GM19023 (cell line): ENCODE measurements around the gene NCOA3.
"Not testable (repeated sequence)": the region's sequence is repeated elsewhere in the genome, so short reads cannot be mapped to it uniquely, and the experiment has no call there.

Experiments used
- ATAC-seq: cut with Tn5 transposase; IDR thresholded peaks from one replicate; pipeline ENCODE4 v1.9.1; 2021; ENCODE audit warnings: mild to moderate bottlenecking, moderate library complexity; ENCODE audit not compliant: unreplicated experiment

NCOA3 gene

DNA sequence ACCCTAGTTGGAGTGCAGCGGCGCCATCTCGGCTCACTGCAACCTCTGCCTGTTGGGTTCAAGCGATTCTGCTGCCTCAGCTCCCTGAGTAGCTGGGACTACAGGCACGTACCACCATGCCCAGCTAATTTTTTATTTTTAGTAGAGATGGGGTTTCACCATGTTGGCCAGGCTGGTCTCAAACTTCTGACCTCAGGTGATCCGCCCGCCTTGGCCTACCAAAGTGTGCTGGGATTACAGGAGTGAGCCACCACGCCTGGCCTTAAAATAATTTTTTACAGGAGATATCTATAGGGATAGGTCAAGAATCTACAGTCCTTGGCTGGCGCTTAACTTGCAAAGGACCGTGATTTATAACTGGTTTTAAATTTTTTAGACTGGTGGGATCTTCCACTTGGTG is 93.5 kb downstream of the NCOA3 start:
- ATAC-seq: not testable (repeated sequence)

DNA sequence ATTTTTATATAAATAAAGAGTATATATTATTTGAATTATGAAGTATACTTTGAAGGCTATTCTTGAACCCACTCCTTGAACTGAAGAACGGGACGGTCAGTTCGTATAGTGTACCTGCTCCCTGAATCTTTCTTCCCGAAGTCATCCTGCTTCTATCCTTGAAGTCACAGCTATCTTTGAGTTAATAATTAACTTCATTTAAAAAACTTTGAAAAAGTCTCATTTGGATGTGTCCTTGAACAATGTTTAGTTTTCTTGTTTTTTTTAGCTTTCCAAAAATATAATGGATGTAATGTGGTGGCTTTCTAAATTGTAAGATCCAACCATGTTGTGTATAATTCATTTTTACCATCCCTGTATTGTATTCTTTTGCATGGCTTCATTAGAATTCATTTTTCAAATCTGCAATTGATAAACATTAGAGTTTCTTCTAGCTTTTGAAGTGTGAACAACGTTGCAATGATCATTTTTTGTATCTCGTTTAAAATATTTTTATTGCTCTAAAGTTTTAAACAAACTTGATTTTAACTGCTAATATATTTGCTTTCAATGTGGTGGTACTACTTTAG is 94.4 kb downstream of the NCOA3 start:
- no peak for ATAC-seq

DNA sequence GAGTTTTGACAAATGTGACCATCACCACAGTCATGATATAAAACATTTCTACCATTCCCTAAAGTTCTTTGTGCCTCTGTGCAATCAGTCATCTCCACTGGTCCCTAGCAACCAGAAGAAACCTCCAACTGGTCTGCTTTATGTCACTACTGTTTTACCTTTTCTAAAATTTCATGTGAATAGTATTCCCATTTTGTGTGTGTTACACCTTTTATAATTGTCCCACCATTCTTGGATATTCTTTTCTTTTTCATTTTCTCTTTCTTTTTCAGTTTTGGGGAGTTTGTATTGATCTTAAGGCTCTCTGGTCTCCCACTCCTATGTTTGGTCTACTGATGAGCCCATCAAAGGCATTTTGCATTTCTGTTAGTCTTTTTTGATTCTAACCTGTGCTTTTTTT is 95.4 kb downstream of the NCOA3 start:
- ATAC-seq: no peak

DNA sequence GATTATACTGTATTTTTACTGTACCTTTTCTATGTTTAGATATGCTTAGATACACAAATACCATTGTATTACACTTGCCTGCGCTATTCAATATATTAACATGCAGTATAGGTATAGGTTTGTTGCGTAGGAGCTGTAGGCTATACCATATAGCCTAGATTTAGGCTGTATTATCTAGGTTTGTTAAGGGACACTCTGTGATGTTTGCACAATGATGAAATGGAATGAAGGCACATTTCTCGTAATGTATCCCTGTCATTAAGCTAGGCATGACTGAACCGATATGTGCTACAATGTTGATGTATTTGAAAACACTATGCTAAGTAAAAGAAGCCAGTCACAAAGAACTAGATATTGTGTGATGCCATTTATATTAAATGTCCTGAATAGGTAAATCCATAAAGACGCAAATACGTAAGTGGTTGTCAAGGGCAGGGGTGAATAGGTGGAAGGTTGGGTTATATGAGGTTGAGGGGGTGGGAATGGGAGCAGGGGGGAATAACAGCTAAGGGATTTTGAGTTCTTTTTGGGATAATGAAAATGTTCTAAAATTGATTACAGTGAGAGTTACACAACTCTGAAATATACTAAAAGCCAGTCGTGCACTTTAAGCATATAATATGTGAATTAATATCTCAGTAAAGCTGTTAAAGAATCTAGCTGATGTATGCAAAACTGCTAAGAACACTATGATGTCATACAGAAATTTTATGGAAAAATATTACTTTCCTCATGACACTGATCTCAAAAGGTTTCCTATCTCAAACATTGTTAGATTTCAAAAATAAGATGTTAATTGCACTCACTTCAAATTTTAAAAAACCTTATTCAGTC is 97.4 kb downstream of the NCOA3 start:
- no peak for ATAC-seq

DNA sequence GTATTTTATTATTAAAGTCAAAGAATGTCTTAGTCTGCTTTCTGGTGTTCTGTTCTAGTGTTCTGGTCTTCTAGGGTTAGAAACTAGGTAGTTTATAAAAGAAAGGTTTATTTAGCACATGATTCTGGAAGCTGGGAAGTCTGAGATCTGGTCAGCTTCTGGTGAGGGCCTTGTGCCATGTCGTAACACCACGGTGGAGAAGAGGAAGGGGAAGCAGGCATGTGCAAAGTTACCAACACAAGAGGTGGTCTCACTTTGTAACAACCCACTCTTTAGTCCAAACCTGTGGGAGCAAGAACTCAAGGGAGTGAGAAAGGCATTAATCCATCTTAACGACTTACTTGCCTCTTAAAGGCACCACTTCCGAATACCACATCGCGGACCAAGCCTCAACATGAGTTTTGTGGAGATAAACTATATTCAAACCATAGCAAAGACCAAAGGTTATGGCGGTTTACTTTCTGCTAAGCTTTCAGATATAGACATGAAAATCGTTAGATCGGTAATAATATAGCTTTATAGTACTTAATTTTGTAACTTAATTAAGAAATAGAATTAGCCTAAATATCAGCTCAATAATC is 99.4 kb downstream of the NCOA3 start:
- ATAC-seq: no peak

DNA sequence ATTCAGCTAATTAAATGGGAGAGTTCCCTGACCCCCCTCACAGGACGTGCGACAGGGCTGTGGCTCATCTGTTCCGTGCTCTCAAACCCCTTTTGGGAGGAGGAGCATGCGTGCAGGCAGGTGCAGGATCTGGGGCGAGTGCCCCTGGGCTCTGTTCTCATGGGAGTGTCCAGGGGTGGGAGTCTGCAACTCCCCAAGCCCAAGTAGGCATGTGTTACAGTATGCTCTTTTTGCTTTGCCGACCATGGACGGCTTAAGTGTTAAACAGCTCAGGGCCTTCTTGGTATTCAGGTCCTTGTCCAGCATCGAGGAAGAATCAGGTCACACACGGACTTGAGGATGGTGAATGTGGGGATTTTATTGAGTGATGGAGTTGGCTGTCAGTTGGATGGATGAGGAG is 101.6 kb downstream of the NCOA3 start:
- no peak for ATAC-seq

DNA sequence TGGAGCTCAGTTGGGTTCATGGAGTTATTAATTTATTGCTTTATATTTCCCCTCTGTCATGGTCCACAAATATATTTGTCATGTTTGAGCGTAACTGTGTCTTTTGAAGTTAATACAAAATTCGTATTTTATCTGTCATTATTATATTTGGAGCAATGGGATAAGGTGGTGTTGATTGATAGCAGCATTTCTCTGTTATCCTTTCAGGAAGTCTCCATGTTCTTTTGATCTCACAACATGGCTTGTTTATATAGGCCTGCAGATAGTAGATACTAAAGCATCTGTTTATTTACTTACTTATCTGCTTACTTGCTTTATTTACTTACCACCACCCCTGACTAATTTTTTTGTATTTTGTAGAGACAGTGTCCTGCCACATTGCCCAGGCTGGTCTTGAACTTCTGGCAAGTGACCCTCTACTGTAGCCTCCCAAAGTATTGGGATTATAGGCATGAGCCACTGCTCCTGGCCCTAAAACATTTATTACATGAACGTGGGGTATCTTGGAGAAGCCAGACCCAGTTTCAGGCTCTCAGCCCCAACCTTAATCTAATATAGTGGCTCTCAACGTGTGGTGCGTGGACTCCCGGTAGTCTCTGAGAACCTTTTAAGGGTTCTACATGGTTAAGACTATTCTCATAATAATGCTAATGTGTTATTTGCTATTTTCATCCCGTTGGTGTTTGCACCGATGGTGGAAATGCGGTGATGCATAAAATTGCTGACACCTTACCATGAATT is 104.2 kb downstream of the NCOA3 start:
- no peak for ATAC-seq

DNA sequence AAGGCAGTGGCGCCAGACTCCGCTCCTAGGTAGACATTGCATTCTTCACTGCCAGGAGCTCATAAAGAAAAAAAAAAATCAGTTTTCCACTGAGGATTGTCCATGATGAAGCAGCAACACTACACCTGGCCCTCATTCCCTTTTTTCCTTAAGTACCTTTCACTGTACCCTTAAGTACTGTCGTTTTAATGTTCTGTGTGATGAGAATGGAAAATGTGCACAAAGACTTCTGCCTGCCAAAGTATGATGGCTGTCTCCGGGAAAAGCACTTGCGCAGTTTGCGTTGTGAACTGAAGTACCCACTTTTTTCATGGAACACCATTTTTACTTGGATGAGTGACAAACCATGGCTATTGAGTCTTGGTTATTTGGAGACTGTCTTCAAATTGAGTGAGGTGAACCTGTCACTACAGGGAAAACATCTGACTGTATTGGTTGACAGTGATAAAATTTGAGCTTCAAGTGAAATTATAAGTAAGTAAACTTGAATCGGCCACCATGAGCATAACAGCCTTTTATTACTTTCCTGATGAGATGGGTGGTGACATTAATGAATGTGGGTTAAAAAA is 104.8 kb downstream of the NCOA3 start:
- no peak for ATAC-seq

DNA sequence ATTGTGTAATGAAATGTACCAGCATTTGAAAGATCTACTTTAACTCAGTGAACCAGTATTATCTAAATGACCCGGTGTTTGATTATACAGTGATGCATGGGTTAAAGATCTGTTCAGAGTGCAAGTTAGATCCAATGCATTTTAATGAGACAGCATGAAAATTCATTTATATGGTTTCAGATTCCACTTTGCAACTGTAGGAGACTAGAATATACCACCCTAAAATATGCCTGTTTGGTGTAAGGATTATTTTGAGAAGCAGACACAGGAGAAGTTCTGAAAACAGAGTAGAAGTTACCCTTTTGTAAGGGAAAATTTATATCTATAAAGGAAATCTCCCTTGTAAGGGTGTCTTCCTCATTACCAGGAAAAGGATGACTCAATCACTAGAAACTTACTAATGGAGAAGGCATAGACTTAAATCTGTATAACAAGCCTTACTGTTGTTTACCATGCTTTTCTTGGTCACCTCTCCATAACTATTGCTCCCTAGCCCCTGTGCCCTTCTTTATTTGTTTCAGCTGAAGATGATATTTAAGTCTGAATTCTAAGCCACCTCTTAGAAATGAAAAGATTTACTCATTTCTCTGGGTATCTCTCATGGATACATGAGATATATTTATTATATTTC is 105.4 kb downstream of the NCOA3 start:
- ATAC-seq: no peak

DNA sequence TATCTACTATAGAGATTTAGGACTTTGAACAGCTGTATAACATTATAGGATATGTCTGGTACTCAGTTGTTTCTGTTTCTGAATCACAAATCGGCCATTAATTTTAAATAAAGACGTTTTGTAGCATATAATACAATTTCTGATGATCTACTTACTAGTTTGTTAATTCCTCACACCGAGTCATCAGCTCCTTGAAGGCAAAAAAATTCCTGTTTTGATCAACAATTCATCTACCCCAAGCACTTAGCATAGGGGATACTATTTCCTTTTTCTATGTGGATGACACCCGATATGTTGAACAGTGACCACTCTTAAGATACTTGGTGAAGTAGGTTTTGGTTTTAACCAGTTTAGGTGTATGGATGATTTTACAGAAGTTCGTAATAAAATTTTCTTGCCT is 107.3 kb downstream of the NCOA3 start:
- ATAC-seq: no peak

DNA sequence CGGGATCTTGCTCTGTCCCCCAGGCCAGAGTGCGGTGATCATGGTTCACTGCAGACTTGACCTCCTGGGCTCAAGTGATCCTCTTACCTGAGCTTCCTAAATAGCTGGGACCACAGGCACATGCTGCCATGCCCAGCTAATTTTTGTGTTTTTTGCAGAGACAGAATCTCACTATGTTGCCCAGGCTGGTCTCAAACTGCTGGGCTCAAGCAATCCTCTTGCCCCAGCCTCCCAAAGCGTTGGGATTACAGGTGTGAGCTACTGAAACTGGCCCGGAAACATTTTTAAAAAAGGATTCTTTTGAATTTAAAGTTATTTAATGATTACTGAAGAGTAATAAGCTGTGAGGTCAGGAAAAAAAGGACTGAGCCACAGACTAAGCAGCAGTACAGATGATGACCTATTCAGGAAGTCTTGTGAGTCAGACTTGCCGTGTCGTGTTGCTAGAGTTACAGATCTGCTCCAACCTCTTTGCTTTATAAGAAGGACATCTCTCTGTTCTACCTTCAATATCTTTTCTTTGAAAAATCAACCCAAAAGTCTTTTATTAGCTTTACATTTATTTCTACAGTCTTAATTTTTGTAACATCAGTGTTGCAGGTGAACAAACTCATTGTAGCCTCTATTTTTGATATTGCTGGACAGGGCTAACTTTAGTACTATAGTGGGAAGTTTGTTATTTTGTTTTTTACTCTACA is 108.7 kb downstream of the NCOA3 start:
- ATAC-seq: no peak

DNA sequence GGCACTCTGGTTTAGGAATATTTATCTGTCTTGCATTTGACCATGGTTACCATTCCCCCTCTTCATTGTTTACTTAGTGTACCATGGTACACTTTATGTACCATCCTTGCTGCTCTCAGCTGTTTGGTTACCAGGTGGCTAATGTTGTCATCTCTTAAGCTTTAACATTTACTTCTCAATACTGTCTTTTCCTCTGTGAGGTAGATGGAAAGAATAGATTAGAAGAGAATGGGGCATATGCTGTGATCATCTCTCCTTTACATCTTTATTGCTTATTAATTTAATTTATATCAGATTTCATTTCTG is 109.2 kb downstream of the NCOA3 start:
- ATAC-seq: no peak

DNA sequence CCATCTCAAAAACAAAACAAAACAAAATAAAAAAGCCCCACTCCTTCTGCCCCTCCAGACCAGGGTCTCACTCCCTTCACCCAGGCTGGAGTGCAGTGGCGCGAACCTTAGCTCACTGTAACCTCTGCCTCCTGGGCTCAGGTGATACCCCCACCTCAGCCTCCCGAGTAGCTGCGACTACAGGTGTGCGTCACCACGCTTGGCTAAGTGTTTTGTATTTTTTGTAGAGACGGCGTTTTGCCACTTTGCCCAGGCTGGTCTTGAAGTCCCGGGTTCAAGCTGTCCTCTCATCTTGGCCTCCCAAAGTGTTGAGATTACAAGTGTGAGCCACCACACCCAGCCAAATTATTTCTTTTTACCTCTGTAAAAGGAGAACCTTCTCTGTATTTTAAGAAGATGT is 110.1 kb downstream of the NCOA3 start:
- no peak for ATAC-seq

DNA sequence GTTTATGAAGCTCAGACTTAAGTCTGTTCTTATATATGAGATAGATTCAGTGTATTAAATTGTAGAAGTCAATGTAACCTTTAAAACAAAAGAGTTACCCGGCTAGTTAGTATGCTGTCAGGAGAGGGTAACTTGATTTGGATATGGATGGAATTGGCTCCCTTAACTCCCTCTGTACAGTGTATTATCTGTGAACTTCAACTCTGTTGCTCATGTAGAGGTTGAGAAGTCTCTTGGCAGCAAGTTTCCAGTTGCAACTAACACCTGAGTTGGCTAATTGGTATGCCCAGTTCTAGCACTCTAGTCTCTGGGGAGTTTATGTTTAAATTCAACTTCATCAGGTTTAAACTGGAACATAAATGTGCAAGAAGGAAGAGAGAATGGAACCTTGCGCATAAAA is 111.0 kb downstream of the NCOA3 start:
- ATAC-seq: no peak

DNA sequence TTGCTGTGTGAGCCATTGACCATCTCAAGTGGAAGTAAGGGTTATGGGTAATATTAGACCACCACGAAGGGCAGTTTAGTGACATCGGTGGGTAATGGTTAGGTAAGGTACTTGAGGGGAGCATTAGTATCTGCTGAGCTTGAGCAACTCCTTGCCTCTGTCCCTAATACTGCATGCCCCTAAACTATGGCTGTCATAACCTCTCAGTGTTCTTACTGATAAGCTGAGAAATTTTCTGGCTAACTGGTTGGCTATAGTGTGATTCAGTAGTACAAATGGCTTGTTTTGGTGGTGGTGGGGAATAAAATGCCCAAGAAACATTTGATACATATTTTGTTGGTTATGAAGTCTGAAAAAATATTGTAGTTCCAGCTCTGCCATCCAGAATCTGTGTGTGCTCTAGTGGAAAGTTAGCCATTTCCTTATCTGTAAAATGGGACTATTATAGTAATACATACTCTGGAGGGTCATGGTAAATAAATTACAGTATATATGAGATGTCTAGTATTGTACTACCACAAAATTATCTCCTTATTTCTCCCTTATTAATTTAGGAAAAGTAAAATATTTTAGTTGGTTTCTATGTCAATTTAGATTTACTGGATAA is 113.1 kb downstream of the NCOA3 start:
- ATAC-seq: no peak

DNA sequence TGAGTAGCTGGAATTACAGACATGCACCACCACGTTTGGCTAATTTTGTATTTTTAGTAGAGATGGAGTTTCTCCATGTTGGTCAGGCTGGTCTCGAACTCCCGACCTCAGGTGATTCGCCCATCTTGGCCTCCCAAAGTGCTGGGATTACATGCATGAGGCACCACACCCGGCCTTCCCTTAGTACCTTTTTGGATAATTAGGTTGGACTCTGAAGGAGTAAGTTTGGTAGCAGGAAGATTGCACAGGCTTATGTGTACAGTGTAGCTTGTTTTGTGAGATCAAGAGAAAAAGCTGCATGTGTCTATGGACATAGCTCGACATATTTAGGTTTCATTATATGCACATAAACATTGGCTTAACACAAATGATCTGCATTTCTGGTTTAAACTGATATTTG is 116.8 kb downstream of the NCOA3 start:
- ATAC-seq: no peak

DNA sequence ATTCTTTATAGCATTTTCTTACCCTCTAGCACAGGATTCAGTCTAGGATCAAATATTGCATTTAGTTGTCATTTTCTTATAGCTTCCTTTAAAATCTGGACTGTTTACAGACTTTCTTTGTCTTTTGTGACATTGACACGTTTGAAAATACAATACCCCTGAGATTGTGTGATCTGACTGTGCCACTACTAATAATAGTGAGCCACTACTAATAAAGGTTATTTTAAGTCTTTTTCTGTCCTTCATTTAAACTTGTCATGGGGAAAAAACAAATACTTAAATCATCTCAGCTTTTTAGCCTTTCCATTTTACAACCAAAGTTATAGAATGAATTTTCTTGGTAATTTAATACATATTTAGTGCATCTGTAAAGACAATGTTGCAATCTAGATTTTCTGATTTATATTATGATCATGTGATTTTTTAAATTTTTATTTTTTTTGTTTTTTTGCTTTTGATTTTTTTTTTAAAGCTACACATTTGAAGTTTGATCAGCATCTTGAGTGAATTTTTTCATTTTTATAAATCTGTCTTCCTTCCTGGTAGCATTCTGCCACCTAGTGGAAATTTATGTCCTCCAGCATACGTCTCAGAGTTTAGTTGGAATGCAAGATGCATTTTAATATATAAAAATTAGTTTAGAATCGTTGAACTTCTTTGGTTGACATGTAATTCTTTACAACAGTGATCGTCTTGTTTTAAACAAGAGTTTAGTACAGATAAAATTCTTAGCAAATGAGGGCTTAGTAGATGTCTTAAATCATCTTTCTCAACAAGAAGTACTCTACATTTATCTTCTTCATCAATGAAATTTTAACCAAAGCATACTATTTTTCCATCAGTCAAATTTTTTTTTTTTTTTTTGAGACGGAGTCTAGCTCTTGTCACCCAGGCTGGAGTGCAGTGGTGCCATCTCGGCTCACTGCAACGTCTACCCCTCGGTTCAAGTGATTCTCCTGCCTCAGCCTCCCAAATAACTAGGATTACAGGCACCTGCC is 119.4 kb downstream of the NCOA3 start:
- no peak for ATAC-seq

DNA sequence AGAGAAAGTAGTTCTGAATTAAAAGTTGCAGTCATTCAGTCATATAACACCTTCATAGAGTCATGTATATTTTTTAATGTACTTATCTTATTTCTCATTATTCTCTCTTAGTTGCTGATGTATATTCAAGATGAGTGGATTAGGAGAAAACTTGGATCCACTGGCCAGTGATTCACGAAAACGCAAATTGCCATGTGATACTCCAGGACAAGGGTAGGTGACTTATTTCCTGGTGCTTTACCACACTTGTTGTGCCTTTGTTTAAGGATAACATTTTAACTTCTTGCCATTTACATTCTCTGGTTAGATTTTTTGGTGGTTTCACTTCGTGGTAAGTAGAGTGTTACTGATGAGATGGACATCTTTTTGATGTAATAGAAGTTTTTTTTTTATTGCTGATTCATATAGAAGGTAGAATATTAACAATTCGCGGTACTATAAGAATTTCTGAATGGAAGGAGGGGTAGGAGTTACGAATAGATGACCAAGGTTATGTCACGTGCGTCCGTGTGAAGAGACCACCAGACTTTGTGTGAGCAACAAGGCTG is 120.5 kb downstream of the NCOA3 start:
- ATAC-seq: no peak

DNA sequence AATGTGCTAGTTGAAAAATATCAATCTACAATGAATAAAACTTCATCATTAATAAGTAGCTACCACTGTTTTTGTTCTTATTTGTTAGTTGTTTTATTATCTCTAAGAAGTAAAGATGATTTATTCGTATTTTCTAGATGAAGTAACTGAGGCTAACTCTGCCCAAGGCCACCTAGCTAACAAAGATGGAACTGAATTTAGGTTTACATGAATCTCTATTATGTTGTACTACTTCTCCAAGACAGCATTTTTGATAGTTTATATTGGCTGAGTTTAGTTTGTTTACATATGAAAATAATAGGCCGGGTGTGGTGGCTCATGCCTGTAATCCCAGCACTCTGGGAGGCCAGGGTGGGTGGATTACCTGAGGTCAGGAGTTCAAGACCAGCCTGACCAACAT is 121.5 kb downstream of the NCOA3 start:
- ATAC-seq: no peak
